ENCODE measurements around the gene MAN1B1.
"Not testable (repeated sequence)": the region's sequence is repeated elsewhere in the genome, so short reads cannot be mapped to it uniquely, and the experiment has no call there.

MAN1B1 gene

GRCh38 chr9:137052998-137053943 lies 33.5 kb upstream of the MAN1B1 start:
- DNase-seq: no peak

- no peak for DNase-seq
These were observed 32.5 kb upstream of the MAN1B1 start, which contains the start of gene ENTPD2 for GRCh38 chr9:137053944-137054931. Gene ENTPD2, minus strand, starts transcription at chr9:137054061. Its CDS starts 64 bp downstream, at chr9:137053997.

GRCh38 chr9:137054932-137055384 lies 31.8 kb upstream of the MAN1B1 start:
- no peak for DNase-seq

- DNase-seq: no peak
These were observed 31.1 kb upstream of the MAN1B1 start for GRCh38 chr9:137055385-137056364.

- no peak for DNase-seq
These were observed 29.9 kb upstream of the MAN1B1 start for GRCh38 chr9:137056739-137057415.

GRCh38 chr9:137057545-137057944 lies 29.2 kb upstream of the MAN1B1 start:
- no peak for DNase-seq

- DNase-seq: no peak
These were observed 28.1 kb upstream of the MAN1B1 start for GRCh38 chr9:137058521-137059234.

GRCh38 chr9:137062384-137062783 lies 24.4 kb upstream of the MAN1B1 start:
- DNase-seq: no peak

- DNase-seq: not testable (repeated sequence)
These were observed 24.0 kb upstream of the MAN1B1 start for GRCh38 chr9:137062798-137063197.

- DNase-seq: no peak
These were observed 23.3 kb upstream of the MAN1B1 start for GRCh38 chr9:137063311-137064026.

GRCh38 chr9:137064027-137064879 lies 22.5 kb upstream of the MAN1B1 start:
- DNase-seq: no peak

- DNase-seq: no peak
These were observed 22.0 kb upstream of the MAN1B1 start for GRCh38 chr9:137064880-137065164.

- DNase-seq: no peak
These were observed 21.3 kb upstream of the MAN1B1 start for GRCh38 chr9:137065336-137065967.

GRCh38 chr9:137066096-137066861 lies 20.5 kb upstream of the MAN1B1 start:
- DNase-seq: no peak

GRCh38 chr9:137067860-137068538 lies 18.8 kb upstream of the MAN1B1 start:
- peak; percentile 8 for DNase-seq

GRCh38 chr9:137068539-137069507 lies 18.0 kb upstream of the MAN1B1 start:
- DNase-seq: no peak

All from NCI-H2227 treated with DMSO at 0.1 percent for 48 hours (cell line).